Fibroblast of lung (primary cell): Measurements from ENCODE around the gene XRRA1. TPM values are rescaled to one million over a fixed set of nuclear protein-coding genes. Genes with fewer than 3 reads are reported as not detected.

Experiments used
- DNase-seq, 2 donors: peaks; one replicate each; pipeline versions ENCODE4 v3.0.0 to v3.0.0-alpha.2; 2010; ENCODE audit warnings: low read depth in 2 of 2
- H2AFZ ChIP-seq: 2 replicates; pipeline ENCODE4 v1.5.1; 2012; ENCODE audit warnings: low read length, control low read depth, inconsistent platforms
- H3K27ac ChIP-seq: 2 replicates; pipeline ENCODE4 v1.5.1; 2011; ENCODE audit warnings: low read length, control low read depth; ENCODE audit not compliant: insufficient read depth
- H3K27me3 ChIP-seq: 2 replicates; pipeline ENCODE4 v1.5.1; 2011; ENCODE audit warnings: mild to moderate bottlenecking, low read length; ENCODE audit not compliant: control insufficient read depth, insufficient read depth
- H3K36me3 ChIP-seq: 2 replicates; pipeline ENCODE4 v1.5.1; 2011; ENCODE audit warnings: low read length; ENCODE audit not compliant: control insufficient read depth, insufficient read depth
- H3K4me1 ChIP-seq: 2 replicates; pipeline ENCODE4 v1.5.1; 2011; ENCODE audit warnings: low read length; ENCODE audit not compliant: control insufficient read depth, insufficient read depth; ENCODE audit errors: extremely low read depth
- H3K4me2 ChIP-seq: 2 replicates; pipeline ENCODE4 v1.5.1; 2011; ENCODE audit warnings: low read length, control low read depth; ENCODE audit not compliant: insufficient read depth; ENCODE audit errors: extremely low read depth
- H3K4me3 ChIP-seq, 4 experiments: fragments of 200-600 bp in 1 of 4; sonication (generic) in 1 of 4; replicated peaks in 1 of 4; 2 replicates each; pipeline ENCODE4 v1.5.1; 2011 to 2016; ENCODE audit warnings: low read length in 4 of 4, low read depth in 3 of 4, mild to moderate bottlenecking in 3 of 4, control low read depth in 2 of 4, inconsistent platforms in 1 of 4, mixed read lengths in 1 of 4; ENCODE audit not compliant: insufficient read depth in 1 of 4; ENCODE audit errors: control extremely low read depth in 1 of 4
- H3K79me2 ChIP-seq: 2 replicates; pipeline ENCODE4 v1.5.1; 2012; ENCODE audit warnings: mild to moderate bottlenecking, low read length, inconsistent platforms; ENCODE audit not compliant: control insufficient read depth, insufficient read depth
- H3K9ac ChIP-seq: 2 replicates; pipeline ENCODE4 v1.5.1; 2011; ENCODE audit warnings: mild to moderate bottlenecking, low read length, control low read depth; ENCODE audit not compliant: insufficient read depth
- H3K9me3 ChIP-seq: 2 replicates; pipeline ENCODE4 v1.5.1; 2012; ENCODE audit warnings: low read depth, low read length; ENCODE audit not compliant: control insufficient read depth, insufficient read depth
- H4K20me1 ChIP-seq: 2 replicates; pipeline ENCODE4 v1.5.1; 2011; ENCODE audit warnings: low read length; ENCODE audit not compliant: control insufficient read depth, insufficient read depth; ENCODE audit errors: extremely low read depth
- EZH2 ChIP-seq: IDR thresholded peaks from 2 replicates; pipeline ENCODE4 v1.5.1; 2012; ENCODE audit warnings: low read length, control low read depth, mild to moderate bottlenecking; ENCODE audit errors: missing control alignments
- polyA plus RNA-seq, 2 donors: library from polyadenylated mRNA; depleted of rRNA in 1 of 2; stranded (reverse) in 1 of 2; unstranded in 1 of 2; fragments of >200 nt; gene quantifications; 2 replicates each; pipeline ENCODE4 v1.2.1, GENCODE V29; 2011 to 2012; ENCODE audit warnings: missing spikeins in 1 of 2
- total RNA-seq: library from RNA; depleted of rRNA; stranded (reverse); fragments of >200 nt; gene quantifications from 2 replicates; pipeline ENCODE4 v1.2.1, GENCODE V29; 2014
- TF ChIP-seq, protein P1 (sequence below), 2 donors: IDR thresholded peaks in 1 of 2; conservative IDR thresholded peaks in 1 of 2; 1 replicate in 1 of 2; 2 replicates in 1 of 2; pipeline ENCODE4 v1.5.1; 2011 to 2012; ENCODE audit warnings: low read length in 2 of 2, control low read depth in 1 of 2, inconsistent platforms in 1 of 2, low read depth in 1 of 2, mild to moderate bottlenecking in 1 of 2

Gene XRRA1
- total and polyA plus RNA-seq, 2 donors (not counting 1 experiment from before 2014, with no cell fraction given) = 5.0 to 8.6 TPM

DNA sequence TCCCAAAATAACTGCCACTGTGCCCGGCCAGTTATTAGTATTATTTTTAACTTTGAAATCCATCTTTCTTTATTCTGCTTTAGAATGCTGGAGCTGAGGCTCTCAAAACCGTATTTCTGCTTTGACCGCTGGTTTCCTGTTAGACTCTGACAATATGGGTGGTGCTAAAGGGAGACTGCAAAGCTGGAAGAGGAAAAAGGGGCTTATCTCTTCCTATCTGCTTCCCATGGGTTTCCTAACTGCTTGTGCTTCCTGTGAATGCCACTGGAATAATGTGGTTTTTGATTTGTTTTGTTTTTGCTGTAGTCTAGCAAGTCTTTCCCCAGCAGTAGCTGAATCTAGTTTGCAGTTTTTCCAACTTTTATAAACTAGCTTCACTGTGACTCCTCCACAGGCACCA is 43.6 kb downstream of the XRRA1 start:
- Histone ChIP-seq H3K27ac (no peak overlapping the region), H3K4me1 (no peaks in the 10 kb centered on the region), H4K20me1 (no peaks in the 10 kb centered on the region), H3K4me3 (no peak overlapping the region), H3K27me3 (no peaks in the 10 kb centered on the region), H3K79me2 (no peaks in the 10 kb centered on the region), H3K36me3 (no peaks in the 10 kb centered on the region), H3K9me3 (no peaks in the 10 kb centered on the region), H2AFZ (no peak overlapping the region), H3K4me2 (no peak overlapping the region), H3K9ac (no peak overlapping the region)
- DNase-seq = no peak
- no peak for TF ChIP-seq EZH2
- TF ChIP-seq, protein P1, sequence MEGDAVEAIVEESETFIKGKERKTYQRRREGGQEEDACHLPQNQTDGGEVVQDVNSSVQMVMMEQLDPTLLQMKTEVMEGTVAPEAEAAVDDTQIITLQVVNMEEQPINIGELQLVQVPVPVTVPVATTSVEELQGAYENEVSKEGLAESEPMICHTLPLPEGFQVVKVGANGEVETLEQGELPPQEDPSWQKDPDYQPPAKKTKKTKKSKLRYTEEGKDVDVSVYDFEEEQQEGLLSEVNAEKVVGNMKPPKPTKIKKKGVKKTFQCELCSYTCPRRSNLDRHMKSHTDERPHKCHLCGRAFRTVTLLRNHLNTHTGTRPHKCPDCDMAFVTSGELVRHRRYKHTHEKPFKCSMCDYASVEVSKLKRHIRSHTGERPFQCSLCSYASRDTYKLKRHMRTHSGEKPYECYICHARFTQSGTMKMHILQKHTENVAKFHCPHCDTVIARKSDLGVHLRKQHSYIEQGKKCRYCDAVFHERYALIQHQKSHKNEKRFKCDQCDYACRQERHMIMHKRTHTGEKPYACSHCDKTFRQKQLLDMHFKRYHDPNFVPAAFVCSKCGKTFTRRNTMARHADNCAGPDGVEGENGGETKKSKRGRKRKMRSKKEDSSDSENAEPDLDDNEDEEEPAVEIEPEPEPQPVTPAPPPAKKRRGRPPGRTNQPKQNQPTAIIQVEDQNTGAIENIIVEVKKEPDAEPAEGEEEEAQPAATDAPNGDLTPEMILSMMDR (conservative IDR thresholded peaks at IDR 0.05 in 1 of 2, IDR thresholded peaks at IDR 0.05 in 1 of 2; ENCODE audit: low read depth in 1 of 2, low read length in 2 of 2) = no peak

DNA sequence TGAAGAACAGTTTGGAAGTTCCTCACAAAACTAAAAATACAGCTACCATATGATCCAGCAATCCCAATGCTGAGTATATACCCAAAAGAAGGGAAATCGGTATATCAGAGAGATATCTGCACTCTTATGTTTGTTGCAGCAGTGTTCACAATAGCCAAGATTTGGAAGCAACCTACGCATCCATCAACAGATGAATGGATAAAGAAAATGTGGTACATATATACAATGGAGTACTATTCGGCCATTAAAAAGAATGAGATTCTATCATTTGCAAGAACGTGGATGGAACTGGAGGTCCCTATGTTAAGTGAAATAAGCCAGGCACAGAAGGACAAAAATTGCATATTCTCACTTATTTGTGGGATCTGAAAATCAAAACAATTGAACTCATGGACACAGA is 46.5 kb downstream of the XRRA1 start:
- TF ChIP-seq EZH2 = no peak
- TF ChIP-seq, protein P1 (conservative IDR thresholded peaks at IDR 0.05 in 1 of 2, IDR thresholded peaks at IDR 0.05 in 1 of 2; ENCODE audit: low read depth in 1 of 2, low read length in 2 of 2) = no peak
- Histone ChIP-seq H3K4me3 (no peak overlapping the region), H3K9ac (no peak overlapping the region), H3K27ac (no peak overlapping the region), H2AFZ (no peak overlapping the region), H3K27me3 (no peaks in the 10 kb centered on the region), H3K36me3 (no peaks in the 10 kb centered on the region), H3K4me1 (no peaks in the 10 kb centered on the region), H3K79me2 (no peaks in the 10 kb centered on the region), H4K20me1 (no peaks in the 10 kb centered on the region), H3K4me2 (no peak overlapping the region), H3K9me3 (no peaks in the 10 kb centered on the region)
- no peak for DNase-seq

GRCh38 chr11:74896311-74896710 is 52.6 kb downstream of the XRRA1 start:
- Histone ChIP-seq H3K79me2 (no peaks in the 10 kb centered on the region), H3K9ac (no peak overlapping the region), H3K4me1 (no peaks in the 10 kb centered on the region), H3K4me2 (no peak overlapping the region), H3K4me3 (no peak overlapping the region), H3K27ac (no peak overlapping the region), H2AFZ (no peak overlapping the region), H3K9me3 (no peaks in the 10 kb centered on the region), H3K27me3 (no peaks in the 10 kb centered on the region), H3K36me3 (no peaks in the 10 kb centered on the region), H4K20me1 (no peaks in the 10 kb centered on the region)
- DNase-seq = no peak
- TF ChIP-seq, protein P1 (conservative IDR thresholded peaks at IDR 0.05 in 1 of 2, IDR thresholded peaks at IDR 0.05 in 1 of 2; ENCODE audit: low read depth in 1 of 2, low read length in 2 of 2) = no peak
- no peak for TF ChIP-seq EZH2
